ENCODE measurements around the gene ADAMTSL2.

DNA sequence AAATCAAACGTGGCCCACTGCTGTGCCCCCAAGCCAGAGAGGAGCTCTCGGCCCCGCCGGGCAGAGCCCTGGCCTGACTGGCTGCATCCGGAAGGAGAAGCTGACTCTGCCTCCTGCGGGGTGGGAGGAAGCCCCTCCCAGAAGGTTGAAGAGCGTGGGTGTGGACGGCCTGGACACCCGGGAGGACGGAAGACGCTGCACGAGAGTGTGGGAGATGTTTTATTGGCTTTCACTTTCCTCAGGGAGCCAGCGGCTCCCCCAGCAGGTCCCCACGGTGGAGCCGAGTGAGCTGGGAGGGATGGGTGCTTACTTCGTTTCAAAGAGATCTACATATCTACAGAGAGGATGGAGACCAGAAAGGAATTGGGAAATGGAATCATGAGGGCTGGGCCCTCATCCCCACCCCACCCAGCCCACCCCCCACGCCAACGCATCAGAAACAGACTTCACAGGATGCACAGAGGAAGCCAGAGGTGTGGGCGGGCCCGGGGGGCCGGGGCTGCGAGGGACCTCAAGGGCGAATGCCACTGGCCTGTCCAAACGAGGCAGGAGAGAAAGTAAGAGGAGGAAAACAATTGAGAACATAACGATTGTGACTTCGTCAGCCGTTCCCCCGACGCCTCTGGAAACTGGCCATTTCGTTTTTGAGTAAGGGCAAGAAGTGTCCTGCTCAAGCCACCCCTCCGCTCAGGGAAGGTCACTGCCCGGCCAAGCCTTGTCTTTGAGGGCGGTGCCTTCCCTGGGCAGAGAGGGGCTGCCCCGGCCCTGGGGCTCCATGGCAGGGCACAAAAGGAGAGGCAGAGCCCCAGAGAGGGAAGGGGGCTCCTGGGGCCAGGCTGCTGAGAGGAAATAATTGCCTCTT is 42.6 kb downstream of the ADAMTSL2 start:
- TF ChIP-seq, protein P1, sequence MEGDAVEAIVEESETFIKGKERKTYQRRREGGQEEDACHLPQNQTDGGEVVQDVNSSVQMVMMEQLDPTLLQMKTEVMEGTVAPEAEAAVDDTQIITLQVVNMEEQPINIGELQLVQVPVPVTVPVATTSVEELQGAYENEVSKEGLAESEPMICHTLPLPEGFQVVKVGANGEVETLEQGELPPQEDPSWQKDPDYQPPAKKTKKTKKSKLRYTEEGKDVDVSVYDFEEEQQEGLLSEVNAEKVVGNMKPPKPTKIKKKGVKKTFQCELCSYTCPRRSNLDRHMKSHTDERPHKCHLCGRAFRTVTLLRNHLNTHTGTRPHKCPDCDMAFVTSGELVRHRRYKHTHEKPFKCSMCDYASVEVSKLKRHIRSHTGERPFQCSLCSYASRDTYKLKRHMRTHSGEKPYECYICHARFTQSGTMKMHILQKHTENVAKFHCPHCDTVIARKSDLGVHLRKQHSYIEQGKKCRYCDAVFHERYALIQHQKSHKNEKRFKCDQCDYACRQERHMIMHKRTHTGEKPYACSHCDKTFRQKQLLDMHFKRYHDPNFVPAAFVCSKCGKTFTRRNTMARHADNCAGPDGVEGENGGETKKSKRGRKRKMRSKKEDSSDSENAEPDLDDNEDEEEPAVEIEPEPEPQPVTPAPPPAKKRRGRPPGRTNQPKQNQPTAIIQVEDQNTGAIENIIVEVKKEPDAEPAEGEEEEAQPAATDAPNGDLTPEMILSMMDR (IDR thresholded peaks at IDR 0.05; ENCODE audit: low read depth, low read length), result no peak
- TF ChIP-seq EZH2phosphoT487 (IDR thresholded peaks at IDR 0.05; ENCODE audit: low read depth), result no peak
